Chondrocyte (in vitro differentiated cells): ENCODE results near the gene TTLL3. TPM values are rescaled to one million over a fixed set of nuclear protein-coding genes. Genes with fewer than 3 reads are reported as not detected.

Source experiments
- DNase-seq: peaks from one replicate; pipeline ENCODE4 v3.0.0; 2021; ENCODE audit warnings: mixed read lengths, low spot score
- H3K27ac Mint-ChIP-seq: one replicate; pipeline ENCODE4 v1.8.0; 2021; ENCODE audit warnings: mild to moderate bottlenecking, moderate library complexity, mixed read lengths; ENCODE audit not compliant: unreplicated experiment
- H3K27me3 Mint-ChIP-seq: 2 replicates; pipeline ENCODE4 v1.8.0; 2021; ENCODE audit warnings: low read depth, mixed read lengths
- H3K36me3 Mint-ChIP-seq: 2 replicates; pipeline ENCODE4 v1.8.0; 2021; ENCODE audit warnings: low read depth, mixed read lengths
- H3K4me1 Mint-ChIP-seq: 2 replicates; pipeline ENCODE4 v1.8.0; 2021; ENCODE audit warnings: low read depth, mild to moderate bottlenecking, mixed read lengths
- H3K4me3 Mint-ChIP-seq: one replicate; pipeline ENCODE4 v1.8.0; 2021; ENCODE audit warnings: mild to moderate bottlenecking, moderate library complexity, mixed read lengths; ENCODE audit not compliant: unreplicated experiment
- H3K9me3 Mint-ChIP-seq: 2 replicates; pipeline ENCODE4 v1.8.0; 2021; ENCODE audit warnings: low read depth, mixed read lengths
- total RNA-seq: library from RNA; stranded (reverse); gene quantifications from 3 replicates; pipeline ENCODE4 v1.2.1, GENCODE V29; 2021
- TF ChIP-seq, protein P1 (sequence below): fragments of 200-600 bp; sonication (generic); IDR thresholded peaks from 2 replicates; pipeline ENCODE4 v1.5.0; 2021; ENCODE audit warnings: antibody characterized with exemption, mild to moderate bottlenecking, moderate library complexity

Gene TTLL3
- total RNA-seq, 1 donor from 2014 or later, result 38.7 TPM

DNA sequence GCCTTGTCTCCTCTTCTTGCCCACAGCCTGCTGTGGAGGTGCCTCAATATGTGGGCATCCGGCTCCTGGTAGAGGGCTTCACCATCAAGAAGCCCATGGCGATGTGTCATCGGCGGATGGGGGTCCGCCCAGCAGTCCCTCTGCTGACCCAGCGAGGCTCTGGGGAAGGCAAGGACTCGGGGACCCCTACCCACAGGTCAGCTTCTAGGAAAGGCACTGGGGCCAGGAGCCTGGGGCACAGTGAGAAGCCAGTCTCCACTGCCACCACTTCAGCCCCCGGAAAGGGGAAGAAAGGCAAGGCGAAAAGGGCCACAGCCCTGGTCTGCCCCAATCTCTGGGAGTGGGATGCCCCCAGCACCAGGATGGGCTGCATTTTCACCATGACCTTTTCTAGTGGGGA, 23.0 kb downstream of the TTLL3 start:
- Mint-ChIP-seq H3K4me1 (no peaks in the 10 kb centered on the region), H3K9me3 (no peaks in the 10 kb centered on the region), H3K4me3 (no peak overlapping the region), H3K27ac (no peak overlapping the region), H3K36me3 (peaks cover 17% of the 10 kb centered on the region), H3K27me3 (no peaks in the 10 kb centered on the region)
- TF ChIP-seq, protein P1, sequence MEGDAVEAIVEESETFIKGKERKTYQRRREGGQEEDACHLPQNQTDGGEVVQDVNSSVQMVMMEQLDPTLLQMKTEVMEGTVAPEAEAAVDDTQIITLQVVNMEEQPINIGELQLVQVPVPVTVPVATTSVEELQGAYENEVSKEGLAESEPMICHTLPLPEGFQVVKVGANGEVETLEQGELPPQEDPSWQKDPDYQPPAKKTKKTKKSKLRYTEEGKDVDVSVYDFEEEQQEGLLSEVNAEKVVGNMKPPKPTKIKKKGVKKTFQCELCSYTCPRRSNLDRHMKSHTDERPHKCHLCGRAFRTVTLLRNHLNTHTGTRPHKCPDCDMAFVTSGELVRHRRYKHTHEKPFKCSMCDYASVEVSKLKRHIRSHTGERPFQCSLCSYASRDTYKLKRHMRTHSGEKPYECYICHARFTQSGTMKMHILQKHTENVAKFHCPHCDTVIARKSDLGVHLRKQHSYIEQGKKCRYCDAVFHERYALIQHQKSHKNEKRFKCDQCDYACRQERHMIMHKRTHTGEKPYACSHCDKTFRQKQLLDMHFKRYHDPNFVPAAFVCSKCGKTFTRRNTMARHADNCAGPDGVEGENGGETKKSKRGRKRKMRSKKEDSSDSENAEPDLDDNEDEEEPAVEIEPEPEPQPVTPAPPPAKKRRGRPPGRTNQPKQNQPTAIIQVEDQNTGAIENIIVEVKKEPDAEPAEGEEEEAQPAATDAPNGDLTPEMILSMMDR, result no peak
- DNase-seq, result peak; percentile 79

DNA sequence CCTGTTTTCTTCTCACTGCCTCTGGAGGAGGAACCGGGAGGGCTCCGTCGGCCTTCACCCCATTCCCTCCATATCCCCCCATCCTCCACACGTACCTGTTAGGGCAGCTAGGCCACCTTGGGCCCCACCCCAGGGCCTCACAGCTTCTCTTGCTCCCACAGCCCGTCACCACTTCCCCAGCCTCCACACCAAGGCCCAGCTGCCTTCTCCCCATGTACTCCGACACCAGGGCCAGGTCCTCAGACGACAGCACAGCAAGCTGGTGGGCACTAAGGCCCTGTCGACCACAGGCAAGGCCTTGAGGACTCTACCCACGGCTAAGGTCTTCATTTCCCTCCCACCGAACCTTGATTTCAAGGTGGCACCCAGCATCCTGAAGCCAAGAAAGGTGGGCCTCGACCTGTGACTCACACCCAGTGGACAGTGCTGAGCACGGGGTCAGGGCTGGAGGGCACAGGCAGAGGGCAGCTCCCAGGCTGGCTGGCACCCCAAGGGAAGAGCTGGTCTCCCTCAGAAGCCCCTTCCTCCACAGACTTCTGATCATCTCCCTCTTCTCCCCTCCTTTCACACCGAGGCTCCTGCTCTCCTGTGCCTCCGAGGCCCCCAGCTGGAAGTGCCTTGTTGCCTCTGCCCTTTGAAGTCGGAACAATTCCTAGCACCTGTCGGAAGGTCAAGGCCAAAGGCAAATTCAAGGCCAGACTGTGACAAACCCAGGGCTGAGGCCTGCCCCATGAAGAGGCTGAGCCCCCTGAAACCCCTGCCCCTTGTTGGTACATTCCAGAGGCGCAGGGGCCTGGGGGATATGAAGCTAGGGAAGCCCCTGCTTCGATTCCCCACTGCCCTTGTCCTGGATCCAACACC, 24.7 kb downstream of the TTLL3 start:
- H3K27ac Mint-ChIP-seq, result no peak overlapping the region
- no peak overlapping the region for H3K4me3 Mint-ChIP-seq
- TF ChIP-seq, protein P1, result no peak

DNA sequence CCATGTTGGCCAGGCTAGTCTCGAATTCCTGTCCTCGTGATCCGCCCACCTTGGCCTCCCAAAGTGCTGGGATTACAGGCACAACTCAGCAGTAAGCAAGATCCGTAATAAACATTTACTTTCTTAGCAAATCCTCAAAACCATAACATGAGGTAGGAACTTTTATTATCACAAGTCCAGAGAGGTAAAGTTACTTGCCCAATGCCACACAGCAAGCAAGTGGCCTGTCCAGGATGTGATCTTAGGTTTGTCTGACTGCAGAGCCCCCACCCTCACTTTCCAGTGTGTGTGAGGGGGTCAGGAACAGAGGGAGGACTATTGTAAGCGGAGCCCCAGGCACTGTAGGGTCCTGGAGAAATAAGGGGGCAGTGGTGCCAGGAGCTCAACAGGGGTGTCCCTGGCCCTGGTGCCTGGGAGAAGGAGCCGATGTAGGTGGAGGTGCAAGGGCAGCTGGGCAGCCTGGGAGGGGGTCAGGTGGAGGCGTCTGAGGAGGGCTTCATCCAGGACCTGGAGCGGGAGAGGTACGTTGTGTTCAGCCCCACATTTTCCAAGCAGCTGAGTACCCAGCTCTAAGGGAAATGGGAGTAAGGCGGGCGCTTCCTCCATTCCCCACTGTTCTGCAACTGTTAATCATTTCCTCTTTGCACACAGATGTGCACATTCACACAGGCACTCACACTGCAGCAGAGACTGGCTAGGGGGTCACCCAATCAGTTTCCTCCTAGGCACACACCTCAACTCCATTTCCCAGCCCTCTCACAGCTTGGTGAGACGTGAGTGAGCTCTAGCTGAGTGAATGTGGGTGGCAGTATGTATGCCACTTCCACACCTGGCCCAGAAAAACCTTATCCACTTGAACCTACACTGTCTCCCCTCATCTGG, 27.9 kb downstream of the TTLL3 start:
- peaks cover 25% of the 10 kb centered on the region for H3K36me3 Mint-ChIP-seq
- no peaks in the 10 kb centered on the region for H3K27me3 Mint-ChIP-seq
- no peak overlapping the region for H3K27ac Mint-ChIP-seq
- DNase-seq, result peak; percentile 67
- TF ChIP-seq, protein P1, result no peak
- peaks cover 10% of the 10 kb centered on the region for H3K4me1 Mint-ChIP-seq
- H3K9me3 Mint-ChIP-seq, result no peaks in the 10 kb centered on the region
- H3K4me3 Mint-ChIP-seq, result no peak overlapping the region

More for the DNA sequence above, 24.7 kb downstream of the TTLL3 start:
- Mint-ChIP-seq H3K36me3 (peaks cover 16% of the 10 kb centered on the region), H3K27me3 (no peaks in the 10 kb centered on the region), H3K9me3 (no peaks in the 10 kb centered on the region), H3K4me1 (no peaks in the 10 kb centered on the region)
- DNase-seq, result no peak

DNA sequence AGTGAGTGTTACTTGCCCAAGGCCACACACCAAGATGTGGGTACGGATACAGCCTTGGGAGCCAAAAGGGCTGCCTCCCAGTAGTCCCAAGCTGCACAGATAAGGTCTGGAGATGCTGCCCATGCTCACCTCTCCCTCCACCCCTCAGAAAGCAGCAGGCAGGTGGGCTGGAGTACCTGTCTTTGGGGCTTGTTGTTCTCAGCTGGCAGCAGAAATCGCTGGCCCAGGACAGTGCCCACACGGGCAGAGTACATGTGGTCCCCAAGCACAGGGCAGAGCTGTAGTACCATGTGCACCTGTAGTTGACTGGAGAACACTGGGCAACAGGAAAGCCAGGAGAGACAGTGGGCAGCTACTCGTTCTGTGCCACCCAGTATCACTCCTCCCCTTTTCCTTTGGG, 28.8 kb downstream of the TTLL3 start:
- DNase-seq, result no peak
- Mint-ChIP-seq H3K4me3 (no peak overlapping the region), H3K36me3 (peaks cover 25% of the 10 kb centered on the region), H3K4me1 (peaks cover 13% of the 10 kb centered on the region), H3K9me3 (no peaks in the 10 kb centered on the region), H3K27ac (no peak overlapping the region), H3K27me3 (no peaks in the 10 kb centered on the region)
- TF ChIP-seq, protein P1, result no peak

DNA sequence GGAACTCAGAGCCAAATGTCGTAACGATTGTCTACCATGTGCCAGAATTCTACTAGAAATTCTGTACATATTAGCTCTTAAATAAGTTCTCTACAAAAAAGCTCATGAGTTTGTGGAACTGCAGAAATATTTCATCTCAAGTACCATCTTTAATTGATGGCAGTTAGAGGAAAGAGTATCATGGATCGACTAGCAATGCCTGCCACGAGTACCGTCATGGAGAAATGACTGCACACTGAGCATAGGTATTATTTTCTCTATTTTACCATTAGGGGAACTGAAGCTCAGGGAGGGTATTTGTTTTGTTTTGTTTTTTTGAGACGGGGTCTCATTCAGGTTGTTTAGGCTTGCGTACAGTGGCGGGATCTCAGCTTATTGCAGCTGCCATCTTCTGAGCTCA, 31.0 kb downstream of the TTLL3 start:
- H3K4me3 Mint-ChIP-seq, result no peak overlapping the region
- H3K27me3 Mint-ChIP-seq, result no peaks in the 10 kb centered on the region
- peaks cover 17% of the 10 kb centered on the region for H3K36me3 Mint-ChIP-seq
- no peak for DNase-seq
- peaks cover 19% of the 10 kb centered on the region for H3K4me1 Mint-ChIP-seq
- no peak overlapping the region for H3K27ac Mint-ChIP-seq
- H3K9me3 Mint-ChIP-seq, result no peaks in the 10 kb centered on the region
- TF ChIP-seq, protein P1, result no peak
